Stimulated activated CD8-positive, alpha-beta memory T cell treated with anti-CD3 and anti-CD28 coated beads, Interleukin-4, amount 100 ng/mL, for 48 hours (primary cell): Measurements from ENCODE around the gene GDF7.

Experiments
- DNase-seq: peaks from one replicate; pipeline ENCODE4 v3.0.0-alpha.2; 2020

The GDF7 gene

DNA sequence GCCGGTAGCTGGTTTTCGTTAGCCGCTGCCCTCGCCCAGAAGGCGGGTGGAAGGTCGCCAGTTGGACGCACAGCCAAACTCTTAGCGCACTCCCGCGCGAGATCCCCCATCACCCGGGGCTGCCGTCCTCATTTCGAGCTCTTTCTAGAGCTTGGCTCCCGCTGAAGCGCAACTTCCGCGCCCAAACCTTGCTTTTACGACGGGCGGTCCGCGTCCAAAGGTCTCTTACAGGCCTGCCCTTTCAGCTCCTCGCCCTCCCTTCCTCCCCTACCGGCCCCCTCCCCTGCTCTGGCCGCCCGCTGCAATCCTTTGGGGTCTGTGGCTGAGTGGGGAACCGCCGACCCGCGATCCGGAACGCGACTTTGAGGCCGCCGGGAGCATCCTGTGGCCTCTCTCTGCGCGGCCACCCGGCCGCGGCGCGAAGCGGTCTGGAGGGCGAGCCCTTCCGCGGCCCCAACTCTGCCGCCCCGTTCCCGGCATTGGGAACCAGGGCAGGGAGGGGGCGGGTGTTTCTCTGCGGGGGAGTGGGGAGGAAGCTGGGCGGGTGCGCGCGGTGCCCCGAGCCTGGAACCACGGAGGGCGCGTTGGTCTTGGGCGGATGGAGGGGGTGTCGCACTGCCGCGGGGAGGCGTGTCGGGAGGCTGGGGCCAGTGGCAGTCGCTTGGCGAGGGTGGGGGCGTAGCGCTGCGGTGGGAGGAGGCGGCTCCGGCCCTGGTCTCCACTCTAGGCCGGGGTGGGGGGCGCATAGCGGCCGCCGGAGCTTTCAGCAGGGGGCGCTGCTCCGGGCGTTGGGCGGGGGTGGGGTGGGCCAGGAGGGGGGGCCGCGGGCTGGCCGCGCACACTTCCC is at the start of gene GDF7:
Gene GDF7, plus strand, starts transcription at position 841 of the 847 bp plus-strand sequence. CDS start 96 bp downstream, outside the sequence.
- peak; percentile 44 for DNase-seq

DNA sequence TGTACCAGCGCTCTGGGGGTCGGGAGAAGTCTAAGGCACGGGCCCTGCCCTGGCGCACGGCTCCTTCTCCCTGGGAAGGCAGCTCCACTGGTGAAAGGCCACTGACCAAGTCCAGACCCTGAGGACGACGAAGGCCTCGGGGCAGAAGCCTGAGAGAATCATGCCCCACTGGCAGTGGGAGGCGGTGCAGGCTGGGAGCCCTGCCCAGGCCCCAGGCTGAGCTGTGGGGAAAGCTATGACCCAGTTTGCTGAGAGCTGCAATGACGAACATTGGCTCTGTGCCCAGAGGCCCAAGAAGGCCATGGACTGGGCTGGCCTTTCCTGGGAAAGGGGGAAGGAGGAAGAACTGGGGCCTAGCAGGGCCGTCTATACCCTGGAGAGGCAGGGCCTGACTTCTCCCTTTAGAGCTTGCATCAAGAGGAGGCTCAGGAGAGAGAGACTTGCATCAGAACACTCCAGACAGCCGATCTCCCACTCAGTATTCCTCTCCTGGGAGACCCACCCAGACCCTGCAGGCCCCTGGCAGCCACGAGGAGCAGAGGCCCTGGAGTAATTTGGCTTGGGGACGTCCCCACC is 49.0 kb upstream of the GDF7 start:
- DNase-seq = no peak

GRCh38 chr2:20618468-20618885 is 48.5 kb upstream of the GDF7 start:
- no peak for DNase-seq

- no peak for DNase-seq
Observed at GRCh38 chr2:20618886-20619521, 47.9 kb upstream of the GDF7 start.

DNA sequence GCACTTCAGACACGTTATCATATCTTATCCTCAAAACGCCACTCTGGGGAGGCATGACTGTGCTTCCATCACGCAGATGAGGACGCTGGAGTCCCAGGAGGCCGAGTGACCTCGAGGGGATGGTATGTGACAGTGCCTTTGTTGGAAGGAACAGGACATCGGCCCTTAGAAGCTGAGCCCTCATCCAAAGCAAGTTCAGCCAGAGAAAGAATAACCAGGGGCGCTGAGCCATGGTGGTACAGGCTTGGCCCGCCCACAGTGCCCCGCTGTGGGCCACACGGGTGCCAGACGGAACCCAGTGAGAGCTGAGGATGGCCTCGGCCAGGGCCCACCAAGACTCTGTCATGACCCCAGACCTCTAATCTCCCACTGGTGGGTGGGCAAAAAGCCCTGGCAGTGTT is 47.3 kb upstream of the GDF7 start:
- no peak for DNase-seq

DNA sequence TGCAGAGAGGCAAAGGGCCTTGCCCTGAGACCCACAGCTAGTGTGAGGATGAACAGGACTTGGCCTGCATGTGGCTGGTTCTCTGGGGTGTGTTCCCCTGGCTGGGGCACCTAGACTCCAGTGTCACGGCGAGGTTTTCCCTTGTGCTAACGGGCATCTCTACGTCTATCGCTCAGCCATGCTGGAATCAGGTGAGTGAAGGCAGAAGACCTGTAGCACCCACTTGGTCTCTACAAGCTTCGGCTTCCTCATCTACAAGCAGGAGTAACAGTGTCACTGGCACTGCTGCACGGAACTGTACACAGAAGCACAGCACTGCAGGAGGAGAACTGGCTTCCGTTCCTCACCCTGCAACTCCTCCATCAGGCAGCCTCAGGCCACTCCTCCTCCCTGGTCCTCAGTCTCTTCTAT is 46.7 kb upstream of the GDF7 start:
- DNase-seq = no peak

- no peak for DNase-seq
Observed at GRCh38 chr2:20620696-20621365, 46.1 kb upstream of the GDF7 start.

DNA sequence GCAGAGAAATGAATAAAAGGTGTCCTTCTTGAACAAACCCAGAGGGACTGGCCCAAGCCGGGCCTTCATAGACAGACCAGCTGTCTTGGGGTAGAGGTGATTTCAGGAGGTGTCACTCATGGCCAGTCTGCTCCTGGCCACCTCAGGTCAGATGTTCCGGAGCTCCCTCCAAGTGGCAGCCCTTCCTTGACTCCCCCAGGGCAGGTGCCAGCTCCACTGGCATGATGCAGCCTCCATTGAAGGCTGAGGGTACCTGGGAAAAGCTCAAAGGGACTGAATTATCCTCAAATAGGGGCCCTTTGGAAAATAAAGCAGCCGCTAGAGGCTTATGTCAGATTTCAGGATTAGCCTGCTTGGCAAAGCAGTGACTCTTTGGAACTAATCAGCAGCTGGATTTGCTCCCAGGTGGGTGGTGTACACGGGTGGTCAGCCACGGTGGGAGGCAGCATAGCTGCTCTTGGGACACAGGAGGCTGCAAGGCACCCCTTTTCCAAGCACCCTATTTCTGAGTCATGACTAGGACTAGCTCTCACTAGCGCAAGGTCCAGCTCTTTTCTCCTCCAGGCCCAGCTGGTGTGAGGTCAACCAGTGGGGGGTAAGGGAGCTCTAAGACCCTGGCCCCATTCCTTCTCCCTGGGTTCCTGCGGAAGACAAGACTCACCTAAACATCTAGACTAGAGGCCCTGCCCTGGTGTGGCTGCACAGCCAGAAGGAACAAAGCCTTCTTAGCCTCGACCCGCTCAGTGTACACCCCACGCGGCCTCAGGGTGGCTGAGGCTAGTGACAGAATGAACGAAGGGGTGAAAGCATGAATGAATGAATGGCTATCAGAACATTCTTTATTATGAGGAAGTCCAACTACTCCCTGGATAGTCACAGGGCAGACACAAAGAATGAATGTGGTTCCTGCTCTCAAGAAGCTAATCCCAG is 45.3 kb upstream of the GDF7 start:
- no peak for DNase-seq

DNA sequence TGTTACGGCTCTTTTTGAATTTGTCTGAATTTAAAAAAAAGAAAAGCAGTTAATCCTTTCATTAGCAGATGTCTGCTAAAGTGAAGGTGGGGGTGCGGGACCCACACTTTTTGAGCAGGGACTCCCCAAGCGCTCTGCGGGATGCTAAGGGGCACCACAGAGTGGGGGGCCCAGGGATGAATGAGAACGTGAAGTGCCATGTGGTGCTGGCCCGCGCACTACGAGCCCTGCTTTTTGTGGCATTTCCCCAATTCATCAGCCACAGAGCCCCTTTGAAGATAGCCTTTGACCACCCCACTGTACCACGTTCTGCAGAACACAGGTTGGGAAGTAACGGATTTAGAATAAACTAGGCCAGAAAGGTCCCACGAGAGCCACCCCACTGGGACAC is 44.7 kb upstream of the GDF7 start:
- no peak for DNase-seq

GRCh38 chr2:20622731-20623130 is 44.2 kb upstream of the GDF7 start:
- DNase-seq = no peak

GRCh38 chr2:20623241-20623640 is 43.7 kb upstream of the GDF7 start:
- no peak for DNase-seq

DNA sequence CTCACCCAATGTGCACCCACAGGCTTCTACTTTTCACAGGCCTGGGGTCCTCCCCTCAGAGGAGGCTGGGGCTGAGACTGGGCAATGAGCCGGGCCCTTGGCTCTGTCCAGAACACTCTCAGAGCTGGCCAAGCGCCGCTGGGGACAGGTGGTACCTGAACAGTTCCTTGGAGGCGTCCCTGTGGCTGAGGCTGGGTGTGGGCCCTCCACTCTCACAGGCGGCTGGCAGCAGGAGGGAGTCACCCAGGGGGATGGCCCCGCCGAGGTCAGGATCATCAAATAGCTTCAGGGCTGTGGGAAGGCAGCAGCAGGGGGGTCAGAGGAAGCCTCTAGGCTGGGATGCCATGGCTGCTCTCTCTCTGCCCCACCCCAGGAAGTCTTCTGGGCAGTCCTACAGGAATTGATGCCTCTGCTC is 43.2 kb upstream of the GDF7 start:
- no peak for DNase-seq

GRCh38 chr2:20624156-20624883 is 42.6 kb upstream of the GDF7 start:
- no peak for DNase-seq

GRCh38 chr2:20624884-20625485 is 42.0 kb upstream of the GDF7 start:
- no peak for DNase-seq

DNA sequence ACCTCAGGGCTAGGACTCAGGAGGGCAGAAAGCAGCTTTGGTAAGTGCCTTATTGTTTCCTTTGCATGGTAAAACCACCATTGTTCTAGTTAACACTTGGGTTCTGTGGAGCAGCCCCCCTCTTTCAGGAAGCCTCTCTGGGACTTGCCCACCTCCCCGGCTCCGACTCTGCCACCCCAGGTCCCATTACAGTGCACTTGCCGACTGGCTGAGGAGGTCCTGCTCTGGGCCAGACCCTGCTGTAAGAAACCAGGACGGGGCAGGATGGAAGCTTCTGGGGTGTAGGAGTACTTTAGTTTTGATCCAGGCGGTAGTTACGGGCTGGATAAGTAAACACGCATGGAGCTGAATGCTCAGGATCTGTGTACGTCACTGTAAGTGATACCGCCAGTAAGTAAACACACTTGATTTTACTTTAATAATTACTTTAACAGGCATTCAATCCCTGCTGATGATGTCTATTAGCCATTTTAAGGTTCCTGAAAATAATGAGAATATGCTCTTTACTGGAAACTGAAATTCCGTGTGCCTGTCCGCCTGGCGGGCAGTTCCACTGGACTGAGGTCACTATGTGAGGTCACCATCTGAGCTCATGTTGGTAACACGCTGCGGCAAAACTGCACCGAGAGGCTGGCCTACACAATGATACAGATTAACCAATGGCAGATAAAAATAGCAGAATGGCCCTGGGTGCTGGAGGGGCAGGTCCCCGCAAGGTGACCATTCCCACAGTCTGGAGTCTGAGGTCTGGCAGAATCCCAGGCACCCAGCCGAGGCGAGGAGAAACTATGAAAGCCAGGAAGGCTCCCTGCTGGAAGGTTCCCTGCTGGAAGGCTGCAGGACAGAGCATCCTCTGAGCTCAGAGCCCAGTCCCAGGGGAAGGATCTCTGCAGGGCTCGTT is 41.2 kb upstream of the GDF7 start:
- DNase-seq = no peak

DNA sequence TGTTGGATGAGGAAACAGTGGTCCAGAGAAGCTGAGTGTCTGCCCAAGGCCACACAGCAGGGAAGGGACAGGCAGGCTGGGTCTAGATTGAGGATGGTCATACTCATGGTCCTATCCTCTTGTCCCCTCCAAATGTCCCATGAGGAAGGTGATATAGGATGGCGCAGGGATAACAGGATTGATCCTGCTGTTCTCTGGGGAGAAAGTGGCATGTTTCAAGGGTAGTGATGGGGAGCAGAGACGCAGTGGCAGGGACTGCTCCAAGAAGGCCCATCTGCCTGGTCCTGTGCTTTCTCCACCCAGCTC is 40.6 kb upstream of the GDF7 start:
- DNase-seq = no peak

GRCh38 chr2:20626698-20627513 is 40.0 kb upstream of the GDF7 start:
- no peak for DNase-seq

DNA sequence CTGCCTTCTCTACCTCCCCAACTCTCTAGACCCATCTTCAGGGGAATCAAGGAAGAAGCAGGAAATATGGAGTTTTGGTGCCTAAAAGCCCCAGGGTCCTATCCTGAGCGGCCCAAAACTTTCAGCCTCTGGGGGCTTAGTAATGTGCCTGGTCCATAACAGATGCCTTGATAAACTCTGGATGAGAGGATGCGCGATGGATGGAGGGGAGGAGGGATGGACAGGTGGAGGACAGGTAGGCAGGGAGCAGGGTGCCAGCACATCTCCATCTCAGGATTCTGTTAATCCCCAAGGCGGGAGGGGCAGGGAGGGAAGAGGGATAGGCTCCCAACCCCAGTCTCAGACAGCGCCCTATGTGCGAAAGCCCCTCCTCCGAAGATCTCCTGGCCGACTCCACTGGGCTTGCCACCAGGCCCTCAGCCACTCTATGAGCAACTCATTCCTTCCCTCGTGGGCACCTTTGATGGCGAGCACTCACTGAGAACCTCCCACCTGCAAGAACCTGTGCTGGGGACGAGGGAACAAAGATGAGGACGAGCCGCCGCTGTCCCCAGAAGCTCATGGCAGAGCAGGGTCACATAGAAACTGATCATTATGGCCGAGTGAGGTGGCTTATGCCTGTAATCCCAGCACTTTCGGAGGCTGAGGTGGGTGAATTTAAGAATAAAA is 39.1 kb upstream of the GDF7 start:
- no peak for DNase-seq

DNA sequence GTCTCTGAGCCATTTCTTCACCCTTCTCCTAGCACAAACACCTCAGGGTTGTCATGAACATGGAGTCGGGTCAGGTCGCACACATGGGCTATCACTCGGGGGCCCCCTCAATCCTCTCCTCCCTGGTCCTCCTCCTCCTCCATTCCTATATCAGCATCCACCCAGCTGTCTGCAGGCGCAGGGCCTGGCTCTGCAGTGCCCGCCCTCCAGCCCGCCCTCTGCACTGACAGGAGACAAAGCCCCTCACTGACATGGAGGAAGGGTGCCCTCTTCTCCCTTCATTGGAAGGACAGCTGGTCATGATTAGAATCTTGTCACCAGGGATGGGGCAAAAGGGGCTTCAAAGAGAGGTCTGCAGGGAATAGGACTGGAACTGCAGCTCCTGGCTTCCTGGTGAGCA is 37.8 kb upstream of the GDF7 start:
- no peak for DNase-seq
